ENCODE results near the gene KIZ. TPM values are rescaled to one million over a fixed set of nuclear protein-coding genes. Genes with fewer than 3 reads are reported as not detected.

The KIZ gene
- total RNA-seq, 1 experiment from 2014 or later: 43.6 TPM

GRCh38 chr20:21270806-21271205, 144.9 kb downstream of the KIZ start (continued):
- TF ChIP-seq E2F5 (CRISPR knock-in tag; IDR thresholded peaks at IDR 0.05) (no peak), OVOL2 (CRISPR knock-in tag; IDR thresholded peaks at IDR 0.05; ENCODE audit: borderline replicate concordance) (no peak), SMAD4 (CRISPR knock-in tag; IDR thresholded peaks at IDR 0.05) (no peak), TCF7 (CRISPR knock-in tag; IDR thresholded peaks at IDR 0.05; ENCODE audit: low read depth) (no peak), FOXJ3 (CRISPR knock-in tag; IDR thresholded peaks at IDR 0.05; ENCODE audit: borderline replicate concordance) (no peak)
- TF ChIP-seq, protein P1, sequence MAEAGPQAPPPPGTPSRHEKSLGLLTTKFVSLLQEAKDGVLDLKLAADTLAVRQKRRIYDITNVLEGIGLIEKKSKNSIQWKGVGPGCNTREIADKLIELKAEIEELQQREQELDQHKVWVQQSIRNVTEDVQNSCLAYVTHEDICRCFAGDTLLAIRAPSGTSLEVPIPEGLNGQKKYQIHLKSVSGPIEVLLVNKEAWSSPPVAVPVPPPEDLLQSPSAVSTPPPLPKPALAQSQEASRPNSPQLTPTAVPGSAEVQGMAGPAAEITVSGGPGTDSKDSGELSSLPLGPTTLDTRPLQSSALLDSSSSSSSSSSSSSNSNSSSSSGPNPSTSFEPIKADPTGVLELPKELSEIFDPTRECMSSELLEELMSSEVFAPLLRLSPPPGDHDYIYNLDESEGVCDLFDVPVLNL (CRISPR knock-in tag; IDR thresholded peaks at IDR 0.05; ENCODE audit: borderline replicate concordance, low read depth): no peak

GRCh38 chr20:21272279-21272678, 146.4 kb downstream of the KIZ start:
- TF ChIP-seq ZBTB43 (CRISPR knock-in tag; IDR thresholded peaks at IDR 0.05) (no peak), RELA (CRISPR knock-in tag; IDR thresholded peaks at IDR 0.05; ENCODE audit: borderline replicate concordance) (no peak), ZNF416 (CRISPR knock-in tag; IDR thresholded peaks at IDR 0.05) (no peak), ZNF425 (CRISPR knock-in tag; conservative IDR thresholded peaks at IDR 0.05) (no peak), ZNF138 (CRISPR knock-in tag; conservative IDR thresholded peaks at IDR 0.05) (no peak), NR1H2 (CRISPR knock-in tag; IDR thresholded peaks at IDR 0.05) (no peak), IRF1 (CRISPR knock-in tag; IDR thresholded peaks at IDR 0.05) (no peak), PRDM15 (CRISPR knock-in tag; IDR thresholded peaks at IDR 0.05) (no peak), SMAD3 (CRISPR knock-in tag; IDR thresholded peaks at IDR 0.05; ENCODE audit: borderline replicate concordance) (no peak), CBFB (CRISPR knock-in tag; IDR thresholded peaks at IDR 0.05; ENCODE audit: low read depth) (no peak), AFF4 (CRISPR knock-in tag; IDR thresholded peaks at IDR 0.05; ENCODE audit: borderline replicate concordance) (no peak), RORB (CRISPR knock-in tag; IDR thresholded peaks at IDR 0.05) (no peak), SP1 (CRISPR knock-in tag; conservative IDR thresholded peaks at IDR 0.05) (no peak)
- TF ChIP-seq, protein P2, sequence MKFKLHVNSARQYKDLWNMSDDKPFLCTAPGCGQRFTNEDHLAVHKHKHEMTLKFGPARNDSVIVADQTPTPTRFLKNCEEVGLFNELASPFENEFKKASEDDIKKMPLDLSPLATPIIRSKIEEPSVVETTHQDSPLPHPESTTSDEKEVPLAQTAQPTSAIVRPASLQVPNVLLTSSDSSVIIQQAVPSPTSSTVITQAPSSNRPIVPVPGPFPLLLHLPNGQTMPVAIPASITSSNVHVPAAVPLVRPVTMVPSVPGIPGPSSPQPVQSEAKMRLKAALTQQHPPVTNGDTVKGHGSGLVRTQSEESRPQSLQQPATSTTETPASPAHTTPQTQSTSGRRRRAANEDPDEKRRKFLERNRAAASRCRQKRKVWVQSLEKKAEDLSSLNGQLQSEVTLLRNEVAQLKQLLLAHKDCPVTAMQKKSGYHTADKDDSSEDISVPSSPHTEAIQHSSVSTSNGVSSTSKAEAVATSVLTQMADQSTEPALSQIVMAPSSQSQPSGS (CRISPR knock-in tag; IDR thresholded peaks at IDR 0.05; ENCODE audit: borderline replicate concordance, low read depth): no peak
- DNase-seq (ENCODE audit: low spot score) (no peak), ATAC-seq (no peak)
- ChIA-PET CTCF (interaction anchor here (0.9 kb wide), 1 partner anchor 369 kb away, joined by 3 read pairs; no protein-coding TSS in a partner anchor), POLR2A (no interaction called here)
- Mint-ChIP-seq H3K27ac (no peak overlapping the region), H3K4me1 (no peaks in the 10 kb centered on the region), H3K4me3 (no peak overlapping the region), H3K27me3 (ENCODE audit: low read depth) (no peaks in the 10 kb centered on the region; the same call in 1 of the 2 replicates), H3K9me3 (peaks cover 7% of the 10 kb centered on the region), H3K36me3 (no peaks in the 10 kb centered on the region)
